Brain pericyte (primary cell): ENCODE results near the gene ITGAD.

Experiments used
- DNase-seq: peaks from one replicate; pipeline ENCODE4 v3.0.0-alpha.2; 2012; ENCODE audit warnings: low read depth, low spot score

The ITGAD gene

GRCh38 chr16:31474773-31475738 lies 81.9 kb downstream of the ITGAD start:
- no peak for DNase-seq

GRCh38 chr16:31475946-31476302 lies 82.8 kb downstream of the ITGAD start:
- DNase-seq: no peak
